Caco-2 (cell line): ENCODE measurements around the gene NDUFB7. TPM values are rescaled to one million over a fixed set of nuclear protein-coding genes. Genes with fewer than 3 reads are reported as not detected.

Source experiments
- Bru-seq: library from RNA; stranded (reverse); fragments of 400-500 nt; gene quantifications from one replicate; lab custom pipeline; 2021; lab: Mats Ljungman, UMichigan
- BruChase-seq, 2 experiments: library from RNA; stranded (reverse); fragments of 400-500 nt; gene quantifications; one replicate each; lab custom pipeline; 2021; lab: Mats Ljungman, UMichigan
- BruUV-seq: library from RNA; stranded (reverse); fragments of 400-500 nt; replicated peaks from 2 replicates; lab custom pipeline; 2021; lab: Mats Ljungman, UMichigan
- CTCF ChIA-PET: fragments of 300-600 bp; sonication (Branson Sonifier 250); formaldehyde crosslinking; loops from one replicate; lab custom pipeline; 2022; ENCODE audit warnings: antibody characterized with exemption; lab: Charles Lee
- POLR2A ChIA-PET: fragments of 300-600 bp; sonication (Branson Sonifier 250); formaldehyde crosslinking; loops from one replicate; lab custom pipeline; 2022; ENCODE audit warnings: antibody characterized with exemption; lab: Charles Lee
- DNase-seq, 2 experiments: peaks; one replicate each; pipeline versions ENCODE4 v3.0.0 to v3.0.0-alpha.2; 2020 to 2022
- H3K27me3 ChIP-seq: replicated peaks from 2 replicates; pipeline ENCODE4 v1.6.0; 2011; ENCODE audit warnings: low read length; ENCODE audit not compliant: control insufficient read depth, insufficient read depth
- H3K36me3 ChIP-seq: 2 replicates; pipeline ENCODE4 v1.5.1; 2011; ENCODE audit warnings: low read length; ENCODE audit not compliant: control insufficient read depth, insufficient read depth
- H3K4me1 ChIP-seq: fragments of 250-450 bp; sonication (Bioruptor Pico); 2 replicates; pipeline ENCODE4 v1.5.1; 2020; ENCODE audit warnings: mild to moderate bottlenecking
- H3K4me3 ChIP-seq: 2 replicates; pipeline ENCODE4 v1.5.1; 2011; ENCODE audit warnings: low read depth, mild to moderate bottlenecking, control low read depth, low read length
- H3K9me3 ChIP-seq: fragments of 250-450 bp; sonication (Bioruptor Pico); 2 replicates; pipeline ENCODE4 v1.5.1; 2020; ENCODE audit warnings: mild to moderate bottlenecking, moderate library complexity
- H3K27ac Mint-ChIP-seq: one replicate; pipeline ENCODE4 v1.8.0; 2022; ENCODE audit warnings: mixed read lengths; ENCODE audit not compliant: unreplicated experiment
- H3K27me3 Mint-ChIP-seq: one replicate; pipeline ENCODE4 v1.8.0; 2022; ENCODE audit warnings: mixed read lengths; ENCODE audit not compliant: insufficient read depth, unreplicated experiment
- H3K36me3 Mint-ChIP-seq: one replicate; pipeline ENCODE4 v1.8.0; 2022; ENCODE audit warnings: mild to moderate bottlenecking, mixed read lengths; ENCODE audit not compliant: insufficient read depth, unreplicated experiment
- H3K4me1 Mint-ChIP-seq: one replicate; pipeline ENCODE4 v1.8.0; 2022; ENCODE audit warnings: low read depth, mixed read lengths; ENCODE audit not compliant: unreplicated experiment
- H3K4me3 Mint-ChIP-seq: one replicate; pipeline ENCODE4 v1.8.0; 2022; ENCODE audit warnings: mild to moderate bottlenecking, moderate library complexity, mixed read lengths; ENCODE audit not compliant: unreplicated experiment
- H3K9me3 Mint-ChIP-seq: one replicate; pipeline ENCODE4 v1.8.0; 2022; ENCODE audit warnings: mixed read lengths; ENCODE audit not compliant: unreplicated experiment
- intact Hi-C: fragments of 100-400 bp; cut with micrococcal nuclease; formaldehyde crosslinking; loops from one replicate; pipeline ENCODE4 v1.10.0; 2022; ENCODE audit not compliant: unreplicated experiment
- long read RNA-seq: library from polyadenylated mRNA; stranded (forward); transcript quantifications from one replicate; pipeline ENCODE4 v2.0.0, GENCODE V29; 2022
- total RNA-seq: library from RNA; stranded (reverse); gene quantifications from 2 replicates; pipeline ENCODE4 v1.2.3, GENCODE V29; 2022
- TF ChIP-seq, protein P1 (sequence below), 2 experiments: fragments of 200-600 bp in 1 of 2; IDR thresholded peaks; 1 replicate in 1 of 2; 2 replicates in 1 of 2; pipeline versions ENCODE4 v1.5.1 to v1.8.0; 2011 to 2022; ENCODE audit warnings: antibody characterized with exemption in 1 of 2, control low read depth in 1 of 2, inconsistent platforms in 1 of 2, low read depth in 1 of 2, low read length in 1 of 2, mild to moderate bottlenecking in 1 of 2, moderate library complexity in 1 of 2; ENCODE audit not compliant: insufficient read depth in 1 of 2, severe bottlenecking in 1 of 2, unreplicated experiment in 1 of 2

The NDUFB7 gene
- total RNA-seq = 158 and 173 TPM in 2 replicates
- percentile 68 among the genes with signal in this experiment for Bru-seq, nascent RNA
- percentile 68 among the genes with signal in this experiment for BruChase-seq, experiment 1, labeled RNA remaining after a 2-hour chase
- BruChase-seq, experiment 2, labeled RNA remaining after a 6-hour chase = percentile 74 among the genes with signal in this experiment
- long read RNA-seq, transcript NDUFB7-201 (3 exons, 531 nt) = major isoform, 181 of 183 reads
- long read RNA-seq, partial matches to known transcripts = 1 of 183 reads
- long read RNA-seq, other reads (novel, unspliced or antisense) = 0 of 183 reads

DNA sequence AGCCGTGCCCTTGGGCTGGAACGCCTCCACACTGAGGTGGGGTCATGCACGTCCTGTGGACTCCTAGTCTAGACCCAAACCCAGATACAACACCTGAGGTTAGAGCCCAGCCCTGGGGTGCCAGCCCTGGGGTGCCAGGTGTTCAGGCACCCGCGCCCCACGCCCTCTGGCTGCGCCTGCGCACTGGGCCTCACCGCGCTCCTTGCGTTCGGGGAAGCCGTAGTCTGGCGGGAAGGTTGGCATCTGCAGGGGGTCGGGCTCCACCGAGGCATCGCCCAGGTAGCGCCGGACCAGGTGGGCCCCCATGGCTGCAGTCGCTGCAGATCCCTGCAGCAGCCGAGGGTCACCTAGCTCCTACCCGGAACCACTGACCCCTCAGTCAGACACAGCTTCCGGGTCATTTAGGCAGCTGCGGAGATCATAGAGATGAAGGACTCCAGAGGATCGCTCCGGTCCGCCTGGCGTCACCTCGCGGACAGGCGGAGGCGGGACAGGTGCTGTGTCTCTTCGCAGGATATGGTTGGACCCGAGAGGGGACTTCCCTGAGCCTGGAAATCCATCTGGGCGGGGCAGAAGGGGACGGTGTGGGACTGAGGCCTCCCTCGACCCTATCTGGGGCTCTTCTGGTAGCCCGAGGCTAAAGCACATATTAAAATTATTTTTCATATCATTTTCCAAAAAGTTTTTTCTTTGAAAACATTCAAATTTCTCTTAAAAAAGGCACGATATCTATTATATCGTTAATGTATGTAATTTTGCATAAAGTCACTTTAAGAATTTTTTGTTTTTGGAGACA lies at the start of gene NDUFB7:
TSS of gene NDUFB7 (minus strand) at position 372 of the 796 bp plus-strand sequence. CDS start at position 306, 66 bp downstream.
- Mint-ChIP-seq H3K9me3 (no peaks in the 10 kb centered on the region), H3K27ac (peak within 1 kb of the TSS; percentile 92), H3K4me3 (peak within 1 kb of the TSS; percentile 88), H3K36me3 (peaks cover 32% of the 10 kb centered on the region), H3K27me3 (no peaks in the 10 kb centered on the region), H3K4me1 (peaks cover 9% of the 10 kb centered on the region)
- TF ChIP-seq, protein P1, sequence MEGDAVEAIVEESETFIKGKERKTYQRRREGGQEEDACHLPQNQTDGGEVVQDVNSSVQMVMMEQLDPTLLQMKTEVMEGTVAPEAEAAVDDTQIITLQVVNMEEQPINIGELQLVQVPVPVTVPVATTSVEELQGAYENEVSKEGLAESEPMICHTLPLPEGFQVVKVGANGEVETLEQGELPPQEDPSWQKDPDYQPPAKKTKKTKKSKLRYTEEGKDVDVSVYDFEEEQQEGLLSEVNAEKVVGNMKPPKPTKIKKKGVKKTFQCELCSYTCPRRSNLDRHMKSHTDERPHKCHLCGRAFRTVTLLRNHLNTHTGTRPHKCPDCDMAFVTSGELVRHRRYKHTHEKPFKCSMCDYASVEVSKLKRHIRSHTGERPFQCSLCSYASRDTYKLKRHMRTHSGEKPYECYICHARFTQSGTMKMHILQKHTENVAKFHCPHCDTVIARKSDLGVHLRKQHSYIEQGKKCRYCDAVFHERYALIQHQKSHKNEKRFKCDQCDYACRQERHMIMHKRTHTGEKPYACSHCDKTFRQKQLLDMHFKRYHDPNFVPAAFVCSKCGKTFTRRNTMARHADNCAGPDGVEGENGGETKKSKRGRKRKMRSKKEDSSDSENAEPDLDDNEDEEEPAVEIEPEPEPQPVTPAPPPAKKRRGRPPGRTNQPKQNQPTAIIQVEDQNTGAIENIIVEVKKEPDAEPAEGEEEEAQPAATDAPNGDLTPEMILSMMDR (IDR thresholded peaks at IDR 0.05; ENCODE audit: insufficient read depth in 1 of 2, low read depth in 1 of 2, low read length in 1 of 2, severe bottlenecking in 1 of 2, unreplicated experiment in 1 of 2) = peak; percentile 39 to 87
- Histone ChIP-seq H3K4me3 (peak within 1 kb of the TSS; percentile 92), H3K36me3 (no peaks in the 10 kb centered on the region), H3K27me3 (no peaks in the 10 kb centered on the region), H3K9me3 (no peaks in the 10 kb centered on the region), H3K4me1 (no peaks in the 10 kb centered on the region)
- CTCF ChIA-PET = interaction anchor here (0.6 to 2.5 kb wide), 6 partner anchors 9 to 1811 kb away, joined by 3 to 50 read pairs (median 4); partner anchors contain the start of gene ASF1B
- intact Hi-C loops = loop anchor here (1.0 to 10.0 kb wide), 2 partner anchors 54 to 213 kb away; partner anchors contain the start of gene DNAJB1
- peak; percentile 93 for DNase-seq
- BruUV-seq = TSS peak; percentile 64
- POLR2A ChIA-PET = interaction anchor here (0.9 to 1.1 kb wide), 4 partner anchors 42 to 115 kb away, joined by 4 to 6 read pairs (median 5); partner anchors contain the start of genes DNAJB1 and GIPC1

DNA sequence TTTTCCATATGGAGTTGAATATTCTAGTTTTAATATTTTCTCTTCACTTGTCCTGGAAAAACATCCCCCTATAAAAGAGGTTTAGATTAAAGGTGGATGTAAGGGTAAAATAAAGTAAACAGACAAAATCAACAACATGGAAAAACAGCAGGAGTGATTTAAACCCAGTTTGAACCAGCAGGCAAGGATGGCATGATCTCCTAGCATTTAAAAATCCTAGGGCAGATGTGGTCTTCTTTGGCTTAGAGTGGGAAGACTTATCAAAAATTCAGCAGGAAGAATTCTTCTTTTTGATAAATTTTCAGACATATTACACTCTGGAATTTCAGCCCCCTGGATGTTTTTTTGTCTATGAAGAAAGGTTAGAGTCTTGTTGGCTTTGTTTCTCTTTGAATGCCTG lies 47.5 kb upstream of the NDUFB7 start:
- TF ChIP-seq, protein P1 (IDR thresholded peaks at IDR 0.05; ENCODE audit: insufficient read depth in 1 of 2, low read depth in 1 of 2, low read length in 1 of 2, severe bottlenecking in 1 of 2, unreplicated experiment in 1 of 2) = no peak
- H3K4me1 ChIP-seq = no peaks in the 10 kb centered on the region
- ChIA-PET POLR2A (no interaction called here), CTCF (no interaction called here)
- no peak for DNase-seq
- no TSS peak for BruUV-seq
- Mint-ChIP-seq H3K27me3 (no peaks in the 10 kb centered on the region), H3K36me3 (no peaks in the 10 kb centered on the region), H3K27ac (no peak overlapping the region), H3K9me3 (peaks cover 21% of the 10 kb centered on the region), H3K4me3 (no peak overlapping the region), H3K4me1 (no peaks in the 10 kb centered on the region)
- peaks cover 6% of the 10 kb centered on the region; the same call in 1 of the 2 replicates for H3K9me3 ChIP-seq
- no peak overlapping the region for H3K4me3 ChIP-seq
- no peaks in the 10 kb centered on the region for H3K36me3 ChIP-seq
- intact Hi-C loops = no loop called here
- H3K27me3 ChIP-seq = no peaks in the 10 kb centered on the region

DNA sequence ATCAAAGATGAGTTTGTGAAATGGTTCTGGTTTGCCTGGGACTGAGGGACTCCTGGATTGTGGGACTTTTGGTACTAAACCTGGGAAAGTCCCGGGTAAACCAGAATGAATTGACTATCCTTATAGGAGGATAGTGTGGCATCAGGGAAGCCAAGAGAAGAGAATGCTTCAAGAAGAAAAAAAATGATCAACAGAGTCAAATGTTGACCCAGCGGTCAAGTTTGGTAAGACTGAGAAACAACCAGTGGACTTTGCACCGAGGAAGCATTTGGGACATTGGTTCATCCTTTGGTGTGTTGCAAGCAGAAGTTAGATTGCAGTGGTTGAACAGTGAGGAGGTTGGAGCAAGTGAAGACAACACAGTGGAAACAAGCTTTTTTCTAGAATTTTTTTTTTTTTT lies 44.5 kb upstream of the NDUFB7 start:
- ChIA-PET POLR2A (no interaction called here), CTCF (no interaction called here)
- no peaks in the 10 kb centered on the region for H3K36me3 ChIP-seq
- H3K9me3 Mint-ChIP-seq = peaks cover 21% of the 10 kb centered on the region
- H3K9me3 ChIP-seq = peaks cover 6% of the 10 kb centered on the region; the same call in 1 of the 2 replicates
- H3K27ac Mint-ChIP-seq = no peak overlapping the region
- H3K4me1 ChIP-seq = no peaks in the 10 kb centered on the region
- BruUV-seq = no TSS peak
- H3K4me1 Mint-ChIP-seq = no peaks in the 10 kb centered on the region
- H3K4me3 Mint-ChIP-seq = no peak overlapping the region
- TF ChIP-seq, protein P1 (IDR thresholded peaks at IDR 0.05; ENCODE audit: insufficient read depth in 1 of 2, low read depth in 1 of 2, low read length in 1 of 2, severe bottlenecking in 1 of 2, unreplicated experiment in 1 of 2) = no peak
- H3K27me3 Mint-ChIP-seq = no peaks in the 10 kb centered on the region
- no peaks in the 10 kb centered on the region for H3K36me3 Mint-ChIP-seq
- H3K4me3 ChIP-seq = no peak overlapping the region
- peak in 1 of 2 experiments; percentile 20 for DNase-seq
- H3K27me3 ChIP-seq = no peaks in the 10 kb centered on the region
- intact Hi-C loops = no loop called here
